Mucosa of stomach (tissue), 1 donor: ENCODE results near the gene FOSB.

Experiments used
- H3K27me3 ChIP-seq: one replicate; pipeline ENCODE4 v1.7.0; 2013; ENCODE audit warnings: mild to moderate bottlenecking, low read length; ENCODE audit not compliant: control insufficient read depth, insufficient read depth
- H3K36me3 ChIP-seq: one replicate; pipeline ENCODE4 v1.7.0; 2013; ENCODE audit warnings: low read length; ENCODE audit not compliant: control insufficient read depth, insufficient read depth
- H3K4me1 ChIP-seq: one replicate; pipeline ENCODE4 v1.7.0; 2013; ENCODE audit warnings: mild to moderate bottlenecking, low read length; ENCODE audit not compliant: control insufficient read depth, insufficient read depth
- H3K4me3 ChIP-seq: one replicate; pipeline ENCODE4 v1.7.0; 2013; ENCODE audit warnings: low read length
- H3K9ac ChIP-seq: one replicate; pipeline ENCODE4 v1.7.0; 2013; ENCODE audit warnings: mild to moderate bottlenecking, low read length, moderate library complexity
- H3K9me3 ChIP-seq: one replicate; pipeline ENCODE4 v1.7.0; 2013; ENCODE audit warnings: mild to moderate bottlenecking, low read length, moderate library complexity; ENCODE audit not compliant: control insufficient read depth
- donor health status: Pancreatic carcinoma.

Gene FOSB

GRCh38 chr19:45467456-45468158 is at the start of gene FOSB:
Gene FOSB (plus strand): TSS chr19:45467996. CDS start chr19:45468587, 591 bp downstream.
- Histone ChIP-seq H3K4me1 (peaks cover 21% of the 10 kb centered on the region), H3K36me3 (no peaks in the 10 kb centered on the region), H3K9ac (peak within 1 kb of the TSS; percentile 92), H3K9me3 (no peaks in the 10 kb centered on the region), H3K4me3 (peak within 1 kb of the TSS; percentile 51), H3K27me3 (peaks cover 27% of the 10 kb centered on the region)

GRCh38 chr19:45418802-45419201 is 49.0 kb upstream of the FOSB start:
- H3K9me3 ChIP-seq, result no peaks in the 10 kb centered on the region
- H3K4me1 ChIP-seq, result peaks cover 6% of the 10 kb centered on the region
- H3K4me3 ChIP-seq, result no peak overlapping the region
- no peaks in the 10 kb centered on the region for H3K36me3 ChIP-seq
- no peaks in the 10 kb centered on the region for H3K27me3 ChIP-seq
- H3K9ac ChIP-seq, result no peak overlapping the region

- H3K36me3 ChIP-seq, result no peaks in the 10 kb centered on the region
Observed at GRCh38 chr19:45419396-45419795, 48.4 kb upstream of the FOSB start.

DNA sequence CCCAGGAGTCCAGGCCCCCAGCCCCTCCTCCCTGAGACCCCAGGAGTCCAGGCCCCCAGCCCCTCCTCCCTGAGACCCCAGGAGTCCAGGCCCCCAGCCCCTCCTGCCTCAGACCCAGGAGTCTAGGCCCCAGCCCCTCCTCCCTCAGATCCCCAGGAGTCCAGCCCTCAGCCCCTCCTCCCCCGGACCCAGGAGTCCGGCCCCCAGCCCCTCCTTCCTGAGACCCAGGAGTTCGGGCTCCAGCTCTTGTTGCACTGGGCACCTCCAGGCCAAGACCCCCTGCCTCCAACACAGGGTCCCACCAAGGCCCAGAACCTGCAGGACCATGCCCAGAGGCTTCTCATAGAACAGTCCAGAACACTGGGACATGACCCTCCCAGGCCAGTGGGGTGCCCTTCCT is 47.9 kb upstream of the FOSB start:
- Histone ChIP-seq H3K4me1 (peaks cover 6% of the 10 kb centered on the region), H3K36me3 (no peaks in the 10 kb centered on the region), H3K9me3 (no peaks in the 10 kb centered on the region)

More at GRCh38 chr19:45419396-45419795, 48.4 kb upstream of the FOSB start:
- Histone ChIP-seq H3K4me3 (no peak overlapping the region), H3K9me3 (no peaks in the 10 kb centered on the region), H3K4me1 (peaks cover 6% of the 10 kb centered on the region), H3K27me3 (no peaks in the 10 kb centered on the region), H3K9ac (no peak overlapping the region)

GRCh38 chr19:45420356-45420755 is 47.4 kb upstream of the FOSB start:
- no peaks in the 10 kb centered on the region for H3K9me3 ChIP-seq
- H3K4me3 ChIP-seq, result no peak overlapping the region
- no peak overlapping the region for H3K9ac ChIP-seq
- no peaks in the 10 kb centered on the region for H3K27me3 ChIP-seq
- H3K4me1 ChIP-seq, result peaks cover 6% of the 10 kb centered on the region
- no peaks in the 10 kb centered on the region for H3K36me3 ChIP-seq

More for the DNA sequence above, 47.9 kb upstream of the FOSB start:
- Histone ChIP-seq H3K9ac (no peak overlapping the region), H3K27me3 (no peaks in the 10 kb centered on the region), H3K4me3 (no peak overlapping the region)

- no peak overlapping the region for H3K9ac ChIP-seq
- no peaks in the 10 kb centered on the region for H3K27me3 ChIP-seq
- H3K36me3 ChIP-seq, result no peaks in the 10 kb centered on the region
- peaks cover 6% of the 10 kb centered on the region for H3K4me1 ChIP-seq
- H3K9me3 ChIP-seq, result no peaks in the 10 kb centered on the region
- no peak overlapping the region for H3K4me3 ChIP-seq
Observed at GRCh38 chr19:45420871-45421270, 46.9 kb upstream of the FOSB start.

DNA sequence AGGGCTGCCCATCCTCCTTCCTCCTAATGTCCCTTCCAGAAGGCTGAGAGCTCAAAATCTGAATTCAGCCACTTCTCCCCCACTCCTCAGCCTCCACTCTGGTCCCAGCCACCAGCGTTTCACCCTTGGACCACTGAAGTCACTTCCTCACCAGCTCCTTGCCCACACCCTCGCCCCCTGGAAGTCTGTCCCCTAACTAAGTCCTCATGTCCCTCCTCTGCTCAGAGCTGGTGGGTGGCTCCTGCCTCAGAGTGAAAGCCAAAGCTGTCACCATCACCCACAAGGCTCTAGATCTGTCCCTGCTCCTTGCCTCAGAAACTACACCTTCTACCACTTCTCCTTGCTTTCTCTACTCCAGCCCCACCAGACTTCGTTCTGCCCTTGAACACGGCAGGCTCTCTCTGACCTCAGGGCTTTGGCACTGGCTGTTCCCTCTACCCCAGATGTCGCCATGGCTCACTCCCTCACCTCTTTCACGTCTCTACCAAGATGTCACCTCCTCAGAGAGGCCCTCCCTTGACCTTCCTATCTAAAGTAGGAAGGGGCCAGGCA is 45.8 kb upstream of the FOSB start:
- Histone ChIP-seq H3K4me1 (peaks cover 6% of the 10 kb centered on the region), H3K9me3 (no peaks in the 10 kb centered on the region), H3K36me3 (no peaks in the 10 kb centered on the region), H3K9ac (no peak overlapping the region), H3K27me3 (no peaks in the 10 kb centered on the region), H3K4me3 (no peak overlapping the region)

DNA sequence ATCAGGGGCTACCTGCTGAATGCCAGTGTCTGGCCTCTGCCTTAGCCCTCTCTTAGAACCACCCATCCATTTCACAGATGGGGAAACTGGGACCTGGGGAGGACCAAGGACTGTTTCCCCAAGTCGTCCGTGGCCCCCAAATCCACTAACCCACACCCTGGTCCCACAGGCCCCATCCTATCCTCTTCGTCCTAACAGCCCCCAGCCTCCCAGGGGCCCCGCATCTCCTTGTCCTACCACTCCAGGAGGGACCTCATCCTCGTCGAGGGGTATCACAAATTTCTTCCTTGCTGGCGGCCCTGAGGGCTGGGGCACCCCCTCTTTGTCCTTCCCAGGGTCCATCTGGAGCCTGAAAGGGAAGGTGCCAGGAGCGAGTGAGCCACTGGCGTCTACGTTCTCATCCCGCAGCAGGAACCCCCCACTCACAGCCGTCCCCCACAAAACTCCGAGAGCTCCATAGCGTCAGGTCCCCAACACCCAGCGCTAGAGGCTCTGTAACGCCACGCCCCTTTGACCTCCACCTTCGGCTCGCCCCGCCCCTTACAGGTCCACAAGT is 44.7 kb upstream of the FOSB start:
- peak overlapping the region; percentile 63 for H3K9ac ChIP-seq
- H3K27me3 ChIP-seq, result no peaks in the 10 kb centered on the region
- peak overlapping the region; percentile 43 for H3K4me3 ChIP-seq
- peaks cover 6% of the 10 kb centered on the region for H3K4me1 ChIP-seq
- no peaks in the 10 kb centered on the region for H3K36me3 ChIP-seq
- no peaks in the 10 kb centered on the region for H3K9me3 ChIP-seq

DNA sequence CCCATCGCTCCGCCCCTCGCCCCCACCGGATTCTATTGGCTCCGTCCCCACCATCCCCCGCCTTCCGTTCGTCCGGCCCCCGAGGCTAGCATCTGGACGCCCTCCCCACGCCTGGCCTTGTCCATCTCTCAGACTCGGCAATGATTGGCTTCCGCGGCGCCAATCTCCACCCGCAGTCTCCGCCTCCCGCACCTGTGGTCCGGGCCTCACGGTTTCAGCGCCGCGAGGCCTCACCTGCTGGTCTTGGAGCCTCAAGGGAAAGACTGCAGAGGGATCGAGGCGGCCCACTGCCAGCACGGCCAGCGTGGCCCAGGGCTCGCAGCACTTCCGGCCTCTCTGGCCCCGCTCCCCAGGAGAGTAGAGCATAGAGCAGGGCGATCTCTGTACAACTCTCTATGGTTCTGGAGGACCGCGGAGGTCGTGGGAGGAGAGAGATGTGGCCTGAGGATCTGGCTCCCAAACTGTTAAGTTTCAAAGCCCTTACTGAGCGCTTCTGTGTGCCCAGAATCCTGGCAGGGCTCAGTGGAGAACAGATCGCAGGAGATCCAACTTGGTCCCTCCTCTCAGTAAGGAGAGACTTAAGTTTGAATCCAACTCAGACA is 44.1 kb upstream of the FOSB start, which contains the start of gene ERCC1:
ERCC1 (minus strand) TSS at position 329 of the 602 bp plus-strand sequence. CDS start 543 bp downstream, outside the sequence.
- Histone ChIP-seq H3K9me3 (no peaks in the 10 kb centered on the region), H3K36me3 (no peaks in the 10 kb centered on the region), H3K4me1 (peaks cover 11% of the 10 kb centered on the region), H3K9ac (peak within 1 kb of the TSS; percentile 63), H3K27me3 (peaks cover 5% of the 10 kb centered on the region), H3K4me3 (peak within 1 kb of the TSS; percentile 43)

DNA sequence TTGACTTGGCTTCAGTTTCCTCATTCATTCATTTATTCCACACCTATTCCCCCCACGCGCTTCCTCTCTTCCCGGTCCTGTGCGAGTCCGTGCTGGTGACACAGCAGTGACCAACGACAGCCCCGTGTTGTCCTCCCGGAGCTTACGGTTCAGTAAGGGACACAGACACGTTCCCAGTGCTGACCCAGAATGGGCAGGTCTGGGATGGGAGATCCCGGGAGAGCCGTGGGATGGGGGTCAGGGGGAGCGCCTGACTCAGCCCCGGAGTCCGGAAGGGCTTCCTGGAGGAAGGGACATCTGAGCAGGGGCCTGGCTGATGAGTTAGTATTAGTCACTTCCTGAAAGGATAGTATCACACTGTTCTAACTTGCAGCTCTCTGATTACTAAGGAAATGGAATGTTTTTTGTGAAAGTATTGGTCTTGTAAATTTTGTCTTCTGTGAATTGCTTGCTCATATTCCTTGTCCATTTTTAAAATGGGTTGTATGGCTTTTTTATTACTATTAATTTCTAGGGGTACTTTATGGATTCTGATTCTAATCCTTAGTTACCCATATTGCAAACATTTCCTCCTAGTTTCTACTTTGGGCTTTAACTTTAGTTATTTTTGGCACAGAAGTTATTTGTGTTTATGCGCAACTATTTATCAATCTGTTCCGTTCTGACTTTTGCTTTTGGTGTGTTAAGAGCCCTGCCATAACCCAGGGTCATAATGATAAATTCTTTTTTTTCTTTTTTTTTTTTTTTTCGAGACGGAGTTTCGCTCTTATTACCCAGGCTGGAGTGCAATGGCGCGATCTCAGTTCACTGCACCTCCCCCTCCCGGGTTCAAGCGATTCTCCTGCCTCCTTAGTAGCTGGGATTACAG is 43.4 kb upstream of the FOSB start:
- Histone ChIP-seq H3K4me1 (peaks cover 11% of the 10 kb centered on the region), H3K4me3 (peak overlapping the region; percentile 43), H3K36me3 (no peaks in the 10 kb centered on the region), H3K27me3 (peaks cover 11% of the 10 kb centered on the region), H3K9ac (peak overlapping the region; percentile 63), H3K9me3 (no peaks in the 10 kb centered on the region)

- Histone ChIP-seq H3K4me1 (peaks cover 5% of the 10 kb centered on the region), H3K9me3 (no peaks in the 10 kb centered on the region), H3K27me3 (peaks cover 11% of the 10 kb centered on the region), H3K4me3 (no peak overlapping the region), H3K36me3 (no peaks in the 10 kb centered on the region), H3K9ac (peak overlapping the region; percentile 47)
Observed at GRCh38 chr19:45428384-45429231, 39.2 kb upstream of the FOSB start.
